ENCODE data around the gene ELMO1. TPM values are rescaled to one million over a fixed set of nuclear protein-coding genes. Genes with fewer than 3 reads are reported as not detected.

Gene ELMO1
- total RNA-seq, 1 donor: 508 TPM

DNA sequence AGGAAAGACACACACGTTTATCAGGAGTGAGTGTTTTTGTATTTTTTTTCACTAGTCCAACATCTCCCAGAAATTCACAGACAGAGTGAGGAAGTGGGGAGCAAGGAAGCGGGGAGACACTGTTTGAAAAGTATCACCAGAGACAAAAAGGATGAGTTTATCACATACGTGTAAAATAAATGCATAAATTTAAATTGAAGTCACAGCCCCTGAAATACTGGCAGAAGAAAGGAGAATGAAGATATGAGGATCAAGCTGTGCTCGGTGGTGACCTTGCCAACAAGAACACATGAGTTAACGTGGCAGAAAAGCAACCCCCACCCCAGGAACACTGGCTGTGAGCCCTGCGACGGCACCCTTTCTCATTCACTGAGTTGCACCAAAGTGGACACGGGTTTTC lies 407.2 kb downstream of the ELMO1 start:
- no peak for DNase-seq (ENCODE audit: low read depth in 2 of 3, low spot score in 2 of 3)

DNA sequence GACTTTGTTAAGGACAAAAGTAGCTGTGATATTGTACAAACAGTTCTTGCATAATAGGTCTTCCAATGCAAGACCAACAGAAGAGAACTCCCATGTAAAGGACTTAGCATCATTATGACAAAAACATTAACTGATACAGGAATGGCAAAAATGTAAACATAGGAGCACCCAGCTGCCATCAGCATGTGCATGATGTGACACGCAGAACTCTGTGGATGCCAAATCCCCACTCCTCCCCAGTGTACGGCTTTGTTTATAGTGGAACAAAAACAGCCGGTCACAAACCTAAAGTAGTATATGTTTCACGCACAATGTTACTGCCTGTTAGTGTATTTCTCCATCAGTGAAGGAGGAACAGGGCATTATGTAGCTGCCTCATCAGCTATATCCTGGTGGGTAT lies 408.3 kb downstream of the ELMO1 start:
- no peak for DNase-seq (ENCODE audit: low read depth in 2 of 3, low spot score in 2 of 3)

DNA sequence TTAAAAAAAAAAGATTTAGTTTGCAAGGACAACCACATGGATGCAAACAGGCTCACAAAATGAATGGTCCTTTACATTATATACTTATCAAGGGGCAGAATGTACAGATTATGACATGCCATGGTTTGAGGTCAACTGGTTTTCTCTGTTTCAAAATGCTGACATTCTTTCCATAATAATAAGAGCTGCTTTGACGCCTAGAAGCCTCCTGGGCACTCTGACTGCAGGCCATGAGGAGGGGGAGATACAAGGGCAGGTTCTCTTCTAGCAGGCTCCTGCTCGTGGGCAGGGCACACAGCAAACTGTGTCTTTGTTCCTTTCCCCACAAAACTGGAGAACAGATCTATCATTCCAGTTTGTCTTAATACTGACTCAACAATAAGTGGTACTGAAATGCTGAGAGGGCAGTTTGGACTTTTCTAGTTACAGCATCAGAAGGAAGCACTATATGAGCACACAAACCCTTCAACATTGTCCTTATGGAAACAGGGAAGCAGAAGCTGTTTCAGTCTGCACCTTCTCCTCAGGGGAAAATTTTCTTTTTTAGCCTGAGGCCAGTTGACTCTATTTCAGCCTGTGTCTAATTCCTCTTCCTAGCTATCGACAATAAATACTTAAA lies 409.4 kb downstream of the ELMO1 start:
- DNase-seq (ENCODE audit: low read depth in 2 of 3, low spot score in 2 of 3): no peak

DNA sequence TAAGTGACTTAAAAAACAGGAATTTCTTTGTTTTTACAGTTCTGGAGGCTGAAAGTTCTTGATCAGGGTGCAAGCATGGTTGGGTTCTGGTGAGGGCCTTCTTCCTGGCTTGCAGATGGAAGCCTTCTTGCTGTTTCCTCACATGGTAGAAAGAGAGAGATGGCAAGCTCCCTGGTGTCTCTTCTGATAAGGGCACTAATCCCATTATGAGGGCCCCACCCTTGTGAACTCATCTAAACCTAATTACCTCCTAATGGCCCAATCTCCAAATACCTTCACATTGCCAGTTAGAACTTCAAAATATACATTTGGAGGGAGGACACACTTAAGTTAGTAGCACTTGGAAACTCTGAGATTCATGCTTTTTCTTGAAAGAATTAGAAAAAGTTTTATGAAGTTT lies 410.0 kb downstream of the ELMO1 start:
- no peak for DNase-seq (ENCODE audit: low read depth in 2 of 3, low spot score in 2 of 3)

DNA sequence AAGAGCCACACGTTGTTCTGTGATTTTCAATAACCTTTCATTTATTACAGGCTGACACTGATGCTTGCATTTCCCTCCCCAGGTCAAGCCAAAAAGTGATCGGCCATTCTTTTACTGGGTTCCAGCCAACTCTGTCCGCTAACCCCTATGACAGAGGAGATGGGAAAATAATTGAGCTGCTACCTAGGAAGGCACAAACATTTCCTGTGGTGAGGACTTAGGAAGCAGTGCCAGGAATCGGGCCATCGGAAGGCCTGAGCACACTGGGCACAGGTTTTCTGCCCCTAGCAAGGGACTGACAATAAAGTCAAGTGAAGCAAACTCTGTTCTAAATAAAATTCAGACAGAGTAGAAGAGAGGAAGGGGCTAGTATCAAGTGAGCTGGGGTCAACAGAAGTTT lies 411.4 kb downstream of the ELMO1 start:
- DNase-seq (ENCODE audit: low read depth in 2 of 3, low spot score in 2 of 3): no peak

DNA sequence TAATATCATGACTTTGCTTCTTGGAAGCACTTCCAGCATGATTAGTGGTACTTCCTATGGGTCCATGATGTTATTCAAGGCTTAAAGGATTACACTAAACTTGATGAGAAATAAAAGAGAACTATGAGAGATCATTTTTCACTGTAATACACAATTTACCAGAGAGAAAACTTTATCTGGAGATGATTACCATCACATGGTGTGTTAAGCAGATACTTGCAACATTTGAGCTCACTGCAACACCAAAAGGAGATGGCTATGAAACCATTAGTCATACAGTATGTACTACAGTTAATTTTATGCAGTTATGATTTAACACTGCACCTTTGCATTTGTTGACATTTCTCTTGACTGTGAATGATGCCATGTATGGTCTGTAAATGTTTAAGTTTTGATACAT lies 413.0 kb downstream of the ELMO1 start:
- no peak for DNase-seq (ENCODE audit: low read depth in 2 of 3, low spot score in 2 of 3)

DNA sequence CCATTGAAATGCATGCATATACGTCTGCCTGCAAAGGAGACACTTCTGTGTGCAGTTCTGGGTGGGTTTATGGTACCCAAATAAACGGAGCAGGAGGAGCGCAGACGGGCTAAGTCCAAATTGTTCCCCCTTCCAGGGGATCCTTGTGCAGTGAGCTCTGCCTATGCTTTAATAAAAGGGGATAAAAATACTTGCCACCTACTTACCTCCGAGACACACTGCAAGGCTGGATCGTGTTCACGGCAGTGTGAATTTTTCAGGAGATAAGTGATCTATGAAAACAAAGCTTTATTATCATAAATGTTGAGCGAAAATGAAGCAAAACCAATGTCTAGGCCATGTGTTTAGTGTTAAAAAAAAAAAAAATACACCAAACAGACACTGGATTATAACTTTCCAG lies 415.5 kb downstream of the ELMO1 start:
- no peak for DNase-seq (ENCODE audit: low read depth in 2 of 3, low spot score in 2 of 3)

DNA sequence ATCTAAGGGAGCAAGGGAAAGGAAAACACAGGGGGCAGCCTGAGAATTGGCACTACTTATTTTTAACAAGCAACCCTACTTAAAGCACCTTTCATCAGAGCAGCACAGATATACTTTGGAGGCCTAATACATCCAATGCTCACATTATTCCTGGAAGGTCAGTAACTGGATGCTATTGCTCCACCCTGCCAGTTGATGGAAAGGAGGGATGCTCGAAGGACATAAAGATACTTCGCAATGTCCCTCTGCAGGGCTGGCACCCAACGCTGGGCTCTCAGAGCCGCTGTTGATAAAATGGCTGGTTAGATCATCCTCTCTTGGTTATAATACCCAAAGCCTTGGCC lies 416.4 kb downstream of the ELMO1 start:
- DNase-seq (ENCODE audit: low read depth in 2 of 3, low spot score in 2 of 3): no peak

DNA sequence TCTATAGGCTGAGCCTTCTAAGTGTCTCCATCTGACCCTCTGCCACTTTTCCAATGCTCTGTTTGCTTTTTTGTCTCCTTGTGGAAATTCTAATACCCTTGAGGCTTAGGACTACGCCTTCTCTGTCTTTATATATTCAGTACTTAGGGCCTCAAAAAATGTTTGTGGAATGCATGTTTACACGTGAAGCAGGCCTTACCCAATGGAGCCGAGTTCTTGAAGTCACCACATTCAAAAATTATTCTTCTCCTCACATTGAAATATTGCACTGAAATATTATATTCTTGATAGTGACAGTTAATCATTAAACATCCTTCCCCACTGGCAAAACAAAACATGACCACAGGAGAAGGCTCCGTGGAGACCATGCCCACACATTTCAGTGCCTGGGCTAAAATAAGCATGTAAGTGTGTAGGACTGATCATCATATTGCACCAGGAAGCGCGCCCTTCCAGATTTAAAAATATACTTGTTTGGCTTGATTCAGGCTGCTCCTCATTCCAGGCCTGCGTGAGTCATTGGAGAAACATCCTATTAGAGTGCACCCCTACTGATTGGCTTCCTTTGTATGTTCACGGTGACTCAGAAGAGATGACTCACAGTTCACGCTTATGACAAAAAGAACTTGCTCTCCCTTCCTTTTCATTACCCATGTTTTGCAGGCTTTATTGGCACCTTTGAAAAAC lies 416.9 kb downstream of the ELMO1 start:
- DNase-seq (ENCODE audit: low read depth in 2 of 3, low spot score in 2 of 3): peak in 2 of 3 donors; percentile 21 to 42

DNA sequence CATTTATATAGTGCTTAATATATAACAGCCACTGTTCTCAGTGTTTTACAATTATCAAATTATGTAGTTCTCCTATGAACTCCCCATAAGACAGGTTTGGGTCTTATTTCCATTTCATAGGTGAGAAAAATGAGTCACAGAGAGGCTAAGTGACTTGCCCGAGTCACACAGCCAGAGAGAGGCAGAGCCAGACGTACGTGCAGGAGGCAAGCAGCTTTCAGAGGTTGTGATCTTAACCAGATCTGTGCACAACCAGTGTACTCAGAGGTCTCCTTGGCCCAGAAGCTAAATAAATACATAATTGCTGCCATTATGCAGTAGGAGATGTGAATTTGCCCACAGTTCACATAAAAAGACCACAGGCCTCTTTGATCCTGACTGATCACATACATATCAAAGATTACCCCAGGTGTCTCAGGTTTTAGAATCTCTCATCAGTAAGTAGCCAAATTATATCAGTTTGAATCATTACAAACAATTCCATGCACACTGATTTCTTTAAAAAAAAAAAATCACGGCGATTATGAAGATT lies 419.7 kb downstream of the ELMO1 start:
- no peak for DNase-seq (ENCODE audit: low read depth in 2 of 3, low spot score in 2 of 3)

DNA sequence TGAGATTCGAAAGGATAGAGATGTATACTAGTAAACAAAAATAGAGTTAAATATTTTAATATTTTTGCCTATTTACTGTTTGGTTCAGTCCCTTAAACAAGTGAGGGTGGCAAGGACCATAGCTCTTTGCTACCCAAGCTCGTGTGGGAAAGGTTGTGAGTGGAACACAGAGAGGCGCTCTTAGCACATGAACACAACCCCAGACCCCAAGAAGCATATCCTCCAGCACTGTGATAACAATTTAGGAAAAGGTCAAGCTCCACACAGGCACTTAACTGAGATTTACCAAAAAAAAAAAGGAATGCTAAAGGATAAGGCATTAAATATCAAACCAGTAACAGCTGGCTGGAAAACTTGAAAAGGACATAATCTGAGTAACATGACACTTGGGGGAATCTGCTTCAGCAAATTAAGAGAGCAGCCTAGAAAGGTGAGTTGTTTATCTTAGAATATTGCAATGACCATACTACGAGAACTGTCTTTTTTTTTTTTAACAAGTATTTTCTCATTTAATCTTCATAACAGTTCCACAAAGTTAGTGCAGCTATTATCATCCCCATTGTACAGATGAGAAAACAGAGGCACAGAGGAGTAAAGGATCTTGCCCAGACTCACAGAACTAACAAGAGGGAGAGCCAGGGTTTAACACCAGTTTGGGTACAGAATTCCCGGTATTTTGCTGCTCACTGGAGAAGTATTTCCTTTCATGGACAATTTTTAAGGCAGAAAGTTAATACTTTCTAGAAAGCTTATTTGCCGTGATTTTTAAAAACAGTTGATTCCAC lies 420.9 kb downstream of the ELMO1 start:
- DNase-seq (ENCODE audit: low read depth in 2 of 3, low spot score in 2 of 3): no peak

DNA sequence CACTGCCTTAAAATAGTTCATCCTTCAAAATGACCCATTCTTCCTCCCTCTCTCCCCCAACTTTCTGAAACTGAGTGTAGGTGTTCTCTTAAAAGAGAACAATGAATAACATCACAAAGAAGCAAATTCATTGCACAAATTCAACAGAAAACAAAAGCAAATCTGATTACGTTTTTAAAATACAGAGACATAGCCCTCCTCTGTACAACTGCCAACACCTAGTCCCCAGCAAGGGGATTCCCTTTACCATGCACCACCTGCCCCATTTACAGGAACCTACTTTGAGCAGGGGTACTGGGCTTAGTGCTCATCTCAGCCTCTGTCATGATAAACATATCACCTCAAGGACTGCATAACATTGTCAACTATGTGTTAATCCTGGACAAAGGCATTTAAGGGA lies 421.6 kb downstream of the ELMO1 start:
- DNase-seq (ENCODE audit: low read depth in 2 of 3, low spot score in 2 of 3): no peak

DNA sequence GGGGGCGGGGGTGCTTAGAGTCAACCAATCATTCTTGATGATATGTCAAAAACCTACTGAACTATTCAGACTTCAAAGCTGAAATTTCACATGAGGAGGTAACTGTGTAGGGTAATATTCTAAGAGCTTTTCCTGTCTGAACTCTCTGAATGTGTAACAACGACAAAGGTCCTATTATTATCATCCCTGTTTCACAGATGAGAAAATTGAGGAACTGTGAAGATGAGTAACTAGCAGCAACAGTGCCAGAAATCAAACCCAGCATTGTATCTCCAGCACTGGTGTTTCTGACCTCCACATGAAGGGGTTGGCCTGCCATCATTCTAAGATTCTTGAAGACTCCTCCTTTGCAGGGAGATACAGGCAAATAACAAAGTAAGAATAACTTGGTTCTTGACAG lies 429.7 kb downstream of the ELMO1 start:
- DNase-seq (ENCODE audit: low read depth in 2 of 3, low spot score in 2 of 3): no peak

DNA sequence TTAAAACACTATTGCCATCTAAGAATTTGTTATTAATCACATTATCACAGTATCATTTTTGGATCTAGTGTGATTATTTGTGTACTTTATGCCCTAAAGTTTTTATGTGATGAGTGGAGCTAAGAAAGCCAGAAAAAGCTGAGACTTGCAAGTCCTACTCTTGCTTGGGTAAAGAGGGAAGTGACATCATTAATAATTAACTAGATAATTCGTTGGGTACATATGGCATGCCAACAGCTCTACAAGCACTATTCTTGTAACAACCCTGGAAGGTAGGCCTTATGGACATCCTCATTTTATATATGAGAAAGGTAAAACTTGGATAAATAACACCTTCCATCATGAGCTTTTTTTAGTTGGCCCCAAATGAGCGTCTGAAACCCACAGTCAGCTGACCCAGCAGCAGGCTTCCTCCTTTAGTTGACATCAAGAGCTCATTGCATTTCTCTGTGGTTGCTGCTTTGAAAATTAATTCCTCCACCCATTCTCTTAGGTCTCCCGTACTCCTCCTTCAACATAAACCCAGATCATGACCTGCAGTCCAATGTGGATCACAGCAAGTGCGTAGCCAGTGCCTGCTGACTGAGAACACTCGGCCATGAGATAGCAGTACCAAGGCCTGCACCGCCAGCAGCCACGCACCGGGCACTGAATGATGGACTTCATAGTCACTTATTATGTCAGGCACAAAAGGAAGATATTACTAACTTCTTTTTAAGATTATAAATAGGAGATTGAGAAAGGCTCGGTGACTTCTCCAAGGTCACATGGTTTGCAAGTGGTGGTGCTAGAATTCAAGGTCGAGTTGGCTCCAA lies 432.4 kb downstream of the ELMO1 start:
- peak in 2 of 3 donors; percentile 10 to 45 for DNase-seq (ENCODE audit: low read depth in 2 of 3, low spot score in 2 of 3)

DNA sequence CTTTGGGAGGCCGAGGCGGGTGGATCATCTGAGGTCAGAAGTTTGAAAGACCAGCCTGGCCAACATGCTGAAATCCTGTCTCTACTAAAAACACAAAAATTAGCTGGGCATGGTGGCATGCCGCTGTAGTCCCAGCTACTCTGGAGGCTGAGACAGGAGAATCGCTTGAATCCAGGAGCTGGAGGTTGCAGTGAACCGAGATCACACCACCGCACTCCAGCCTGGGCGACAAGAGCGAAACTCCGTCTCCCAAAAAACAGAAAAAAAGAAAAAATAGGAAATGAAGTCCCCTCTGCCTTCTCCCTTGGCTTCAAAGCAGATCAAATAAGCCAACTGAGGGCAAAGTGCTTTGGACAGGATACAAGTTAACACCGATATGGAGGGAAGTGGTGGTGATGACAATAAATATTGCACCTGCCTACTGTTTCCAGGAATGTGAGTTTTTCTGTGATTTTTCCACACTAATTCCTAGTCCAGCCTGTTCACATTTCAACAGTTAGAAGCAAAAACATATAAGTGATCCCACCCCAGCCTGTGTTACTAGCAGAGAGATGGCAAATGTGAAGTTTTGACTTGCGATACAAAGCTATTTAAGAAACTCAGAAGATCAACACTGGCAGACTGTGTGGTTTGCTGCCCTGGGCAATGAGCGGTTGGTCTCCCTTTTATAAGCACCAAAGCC lies 433.2 kb downstream of the ELMO1 start:
- DNase-seq (ENCODE audit: low read depth in 2 of 3, low spot score in 2 of 3): no peak

DNA sequence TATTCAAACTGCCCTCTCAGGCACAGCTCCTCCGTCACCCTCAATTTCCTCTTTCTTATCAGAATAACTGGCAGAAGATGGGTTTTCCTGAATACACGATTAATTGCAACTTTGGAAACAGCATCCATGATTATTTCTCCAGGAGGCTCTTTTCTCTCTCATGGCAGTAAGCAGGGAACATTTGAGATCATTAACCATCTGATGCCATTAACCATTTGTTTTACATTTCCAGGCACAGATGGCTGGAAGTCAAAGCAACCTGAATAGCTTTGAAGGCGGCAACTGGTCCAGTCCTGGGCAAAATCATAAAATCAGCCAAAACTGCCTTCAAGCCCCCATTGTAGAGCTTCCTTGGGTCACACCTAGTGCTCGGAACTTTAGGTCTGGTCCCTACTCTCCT lies 434.9 kb downstream of the ELMO1 start:
- DNase-seq (ENCODE audit: low read depth in 2 of 3, low spot score in 2 of 3): no peak

DNA sequence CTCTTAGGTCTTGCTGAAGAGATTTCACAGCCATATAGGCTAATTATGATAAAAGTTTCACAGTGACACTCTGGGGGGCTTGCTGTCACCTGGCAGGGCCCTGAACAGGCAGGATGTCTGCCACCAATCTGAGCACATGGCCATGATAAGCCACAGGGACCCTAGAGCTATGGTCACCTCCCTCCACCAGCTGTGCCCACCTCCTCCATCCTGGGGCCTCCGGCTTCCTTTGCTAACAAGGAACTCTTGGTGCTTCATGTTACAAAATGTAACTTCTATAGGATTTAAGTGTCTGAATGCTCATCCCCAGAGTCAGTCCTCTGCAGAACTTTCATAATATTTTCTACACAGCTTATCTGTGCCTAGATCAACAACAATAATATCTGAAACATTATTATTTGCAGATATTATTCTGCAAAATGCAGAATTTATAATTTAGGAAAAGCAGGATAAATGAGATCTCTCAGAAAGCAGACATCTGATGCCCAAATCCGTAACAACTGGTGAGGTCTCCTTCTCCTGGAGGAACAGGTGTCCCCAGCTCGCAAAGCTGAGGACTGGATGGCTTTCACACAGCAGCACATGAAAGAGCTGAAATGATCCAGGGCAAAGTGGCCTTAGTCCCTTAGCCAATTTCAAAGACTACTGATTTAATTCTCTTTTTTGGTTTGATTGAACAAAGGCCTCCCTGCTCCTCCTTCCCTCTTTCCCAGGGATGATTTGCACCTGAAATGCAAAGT lies 437.3 kb downstream of the ELMO1 start:
- DNase-seq (ENCODE audit: low read depth in 2 of 3, low spot score in 2 of 3): no peak

DNA sequence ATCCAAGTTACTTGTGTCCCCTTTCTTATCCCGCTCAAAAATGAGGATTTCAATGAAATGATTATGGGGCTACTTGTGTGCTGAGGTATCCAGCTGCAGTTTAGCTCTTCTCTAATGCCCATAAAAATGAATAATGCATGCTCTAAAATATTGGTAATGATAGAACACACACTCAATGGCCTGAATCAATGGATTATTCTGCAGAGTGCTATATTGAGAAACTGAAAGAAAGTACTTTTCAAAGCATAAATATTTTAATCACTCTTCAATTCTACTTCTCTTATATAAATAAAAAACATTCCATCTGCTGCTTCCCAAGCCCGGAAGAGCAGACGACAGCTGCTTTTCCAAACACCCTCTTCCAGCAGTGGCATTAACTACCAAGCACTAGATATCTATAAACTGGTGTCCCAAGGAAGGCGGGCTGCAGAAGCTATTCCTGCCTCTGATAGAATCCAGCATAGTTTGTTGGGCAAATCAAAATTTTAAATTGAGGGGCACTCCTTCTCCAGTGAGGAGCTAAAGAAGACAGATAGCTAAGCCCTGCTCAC lies 439.5 kb downstream of the ELMO1 start:
- DNase-seq (ENCODE audit: low read depth in 2 of 3, low spot score in 2 of 3): no peak

DNA sequence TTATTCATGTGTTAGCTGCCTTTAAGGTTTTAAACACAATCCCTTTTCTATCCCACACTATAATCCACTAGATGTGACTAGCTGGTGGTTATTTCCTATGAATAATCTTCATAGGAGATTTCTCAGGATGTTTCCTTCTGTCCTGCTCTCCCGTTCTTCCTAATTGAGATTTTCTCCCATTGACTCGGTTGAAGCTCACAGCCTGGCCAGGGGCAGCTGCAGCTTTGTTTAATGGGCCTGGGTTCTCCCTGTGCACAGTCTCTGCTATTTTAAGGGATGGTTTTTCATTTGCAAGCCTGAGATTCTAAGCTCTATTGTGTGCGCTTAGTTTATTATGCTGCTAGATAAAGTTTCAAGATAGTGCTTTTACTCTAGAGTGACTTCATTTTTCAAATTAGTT lies 441.0 kb downstream of the ELMO1 start:
- DNase-seq (ENCODE audit: low read depth in 2 of 3, low spot score in 2 of 3): no peak
